GM18873 (cell line): ENCODE measurements around the gene KIFBP.
"Not testable (repeated sequence)": the region's sequence is repeated elsewhere in the genome, so short reads cannot be mapped to it uniquely, and the experiment has no call there.

Source experiments
- ATAC-seq: cut with Tn5 transposase; IDR thresholded peaks from one replicate; pipeline ENCODE4 v1.9.1; 2021; ENCODE audit warnings: mild to moderate bottlenecking, moderate library complexity, moderate number of reproducible peaks; ENCODE audit not compliant: unreplicated experiment, low FRiP score

KIFBP gene

GRCh38 chr10:68997211-68997610, 8.6 kb downstream of the KIFBP start:
- ATAC-seq = no peak

- no peak for ATAC-seq
These were observed 16.2 kb downstream of the KIFBP start for GRCh38 chr10:69004821-69005220.

GRCh38 chr10:69005704-69006485, 17.3 kb downstream of the KIFBP start:
- ATAC-seq = no peak

GRCh38 chr10:69007260-69007659, 18.7 kb downstream of the KIFBP start:
- no peak for ATAC-seq

- ATAC-seq = no peak
These were observed 20.8 kb downstream of the KIFBP start for GRCh38 chr10:69009360-69009759.

- no peak for ATAC-seq
These were observed 21.6 kb downstream of the KIFBP start for GRCh38 chr10:69010151-69010640.

DNA sequence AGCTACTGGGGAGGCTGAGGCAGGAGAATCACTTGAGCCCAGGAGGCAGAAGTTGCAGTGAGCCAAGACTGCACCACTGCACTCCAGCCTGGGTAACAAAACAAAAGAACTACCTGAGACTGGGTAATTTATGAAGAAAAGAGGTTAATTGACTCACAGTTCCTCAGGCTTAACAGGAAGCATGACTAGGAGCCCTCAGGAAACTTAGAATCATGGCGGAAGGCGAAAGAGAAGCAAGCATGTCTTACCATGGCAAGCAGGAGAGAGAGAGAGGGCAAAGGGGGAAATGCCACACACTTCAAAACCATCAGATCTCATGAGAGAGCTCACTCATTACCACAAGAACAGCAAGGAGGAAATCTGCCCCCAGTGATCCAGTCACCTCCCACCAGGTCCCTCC, 24.2 kb downstream of the KIFBP start:
- ATAC-seq = not testable (repeated sequence)

GRCh38 chr10:69014171-69014570, 25.6 kb downstream of the KIFBP start:
- no peak for ATAC-seq

GRCh38 chr10:69018613-69019012, 30.0 kb downstream of the KIFBP start:
- no peak for ATAC-seq

- ATAC-seq = no peak
These were observed 34.0 kb downstream of the KIFBP start for GRCh38 chr10:69022611-69023010.

DNA sequence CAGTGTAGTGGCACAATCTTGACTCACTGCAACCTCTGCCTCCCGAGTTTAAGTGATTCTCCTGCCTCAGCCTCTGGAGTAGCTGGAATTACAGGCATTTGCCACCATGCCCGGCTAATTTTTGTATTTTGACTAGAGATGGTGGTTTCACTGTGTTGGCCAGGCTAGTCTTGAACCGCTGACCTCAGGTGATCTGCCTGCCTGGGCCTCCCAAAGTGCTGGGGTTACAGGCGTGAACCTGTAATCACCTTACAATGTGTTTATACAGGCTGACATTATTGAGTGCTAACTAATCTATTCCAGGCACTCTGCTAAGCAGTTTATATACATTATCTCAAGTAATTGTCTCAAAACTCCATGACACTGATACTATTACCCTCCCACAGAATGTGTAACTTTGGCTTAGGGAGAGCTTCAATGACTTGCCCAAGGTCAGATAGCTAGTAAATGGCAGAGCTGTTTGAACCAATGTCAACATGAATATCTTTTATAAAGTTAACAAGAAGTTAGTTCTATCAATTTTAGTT, 36.8 kb downstream of the KIFBP start:
- ATAC-seq = no peak

DNA sequence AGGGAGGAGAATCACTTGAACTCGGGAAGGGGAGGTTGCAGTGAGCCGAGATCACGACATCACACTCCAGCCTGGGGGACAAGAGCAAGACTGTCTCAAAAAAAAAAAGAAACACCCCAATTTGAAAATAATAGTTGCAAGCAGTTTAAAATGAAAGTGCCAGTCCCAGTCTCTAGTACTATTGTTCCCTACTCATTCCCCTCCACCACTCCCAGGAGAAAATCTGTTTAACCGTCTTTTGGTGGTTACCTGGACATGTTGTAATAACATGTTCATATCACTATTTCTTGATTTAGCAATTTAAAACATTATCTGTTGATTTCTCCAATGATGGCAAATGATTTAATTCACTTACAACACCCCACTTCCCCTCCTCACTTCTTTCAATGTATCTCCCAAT, 44.7 kb downstream of the KIFBP start:
- ATAC-seq = no peak

DNA sequence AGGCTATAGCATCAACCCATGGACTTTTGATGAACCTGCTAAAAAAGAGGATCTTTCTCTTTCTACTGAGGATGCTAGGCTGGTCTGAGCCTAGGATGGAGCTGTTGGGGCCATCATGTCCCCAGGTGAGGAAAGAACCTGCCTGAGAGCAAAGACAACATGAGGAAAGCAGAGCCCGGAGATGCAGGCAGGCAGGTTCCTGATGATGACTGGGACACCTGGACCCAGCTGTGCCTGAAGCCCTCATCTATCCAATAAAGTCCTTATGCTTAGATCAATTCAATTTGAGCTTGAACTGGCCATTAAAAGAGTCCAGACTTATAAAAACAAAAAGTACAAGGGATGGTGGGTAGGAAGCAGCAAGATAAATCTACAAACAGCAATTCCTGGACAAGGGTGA, 48.9 kb downstream of the KIFBP start:
- ATAC-seq = no peak

- not testable (repeated sequence) for ATAC-seq
These were observed 52.3 kb downstream of the KIFBP start for GRCh38 chr10:69040904-69041303.

- no peak for ATAC-seq
These were observed 53.8 kb downstream of the KIFBP start for GRCh38 chr10:69042417-69042816.

DNA sequence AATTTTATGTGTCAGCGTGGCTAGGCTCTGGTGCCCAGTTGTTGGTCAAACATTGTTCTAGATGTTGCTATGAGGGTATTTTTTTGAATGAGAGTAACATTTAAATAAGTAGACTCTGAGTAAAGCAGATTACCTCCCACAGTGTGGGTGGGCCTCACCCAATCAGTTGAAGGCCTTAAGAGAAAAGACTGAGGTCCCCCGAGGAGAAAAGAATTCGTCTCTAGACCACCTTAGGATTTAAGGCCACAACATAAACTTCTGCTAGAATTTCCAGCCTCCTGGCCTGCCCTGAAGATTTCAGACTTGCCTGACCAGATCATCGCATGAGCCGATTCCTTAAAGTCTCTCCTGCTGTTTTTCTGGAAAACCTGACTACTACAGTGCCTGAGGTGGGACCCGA, 54.2 kb downstream of the KIFBP start:
- no peak for ATAC-seq

DNA sequence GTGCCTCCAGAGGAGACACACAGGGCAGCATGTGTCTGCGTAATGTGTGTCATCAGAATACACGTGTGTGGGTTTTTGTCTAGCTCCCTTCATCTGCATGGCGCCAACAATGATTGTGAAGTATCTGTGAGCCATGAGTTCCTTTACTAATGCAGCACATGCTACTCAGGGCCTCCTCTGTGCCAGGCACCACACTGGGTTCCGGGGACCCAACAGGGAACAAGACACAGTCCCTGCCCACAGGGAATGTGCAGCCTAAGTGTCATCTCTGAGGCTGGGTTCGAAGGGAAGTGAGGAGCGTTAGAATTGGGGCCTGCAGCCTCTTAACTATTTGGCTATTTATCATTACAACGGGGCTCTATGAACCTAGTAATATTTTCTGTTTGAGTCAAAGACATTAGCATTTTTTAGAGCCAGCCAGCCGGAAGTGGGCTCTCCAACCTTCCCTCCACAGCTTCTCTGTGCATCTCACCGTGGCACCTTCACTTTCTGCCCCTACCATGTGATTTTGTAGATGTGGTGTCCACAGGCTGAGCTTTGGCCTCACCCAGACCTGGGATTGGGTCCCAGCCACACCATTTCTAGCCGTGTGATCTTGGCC, 55.4 kb downstream of the KIFBP start:
- ATAC-seq = peak; percentile 49

DNA sequence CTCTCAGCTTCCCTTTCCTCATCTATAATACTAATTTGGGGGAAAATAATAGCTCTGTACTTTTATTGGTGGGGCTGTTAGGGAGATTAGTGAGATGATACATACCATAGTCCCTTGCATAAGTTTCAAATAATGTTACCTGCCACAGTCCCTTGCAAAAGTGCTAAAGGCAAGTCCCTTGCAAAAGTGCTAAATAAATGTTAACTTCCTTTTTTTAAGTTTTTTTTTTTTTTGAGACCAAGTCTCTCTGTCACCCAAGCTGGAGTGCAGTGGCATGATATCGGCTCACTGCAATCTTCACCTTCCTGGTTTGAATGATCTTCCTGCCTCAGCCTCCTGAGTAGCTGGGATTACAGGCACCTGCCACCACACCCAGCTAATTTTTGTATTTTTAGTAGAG, 55.9 kb downstream of the KIFBP start:
- ATAC-seq = no peak

DNA sequence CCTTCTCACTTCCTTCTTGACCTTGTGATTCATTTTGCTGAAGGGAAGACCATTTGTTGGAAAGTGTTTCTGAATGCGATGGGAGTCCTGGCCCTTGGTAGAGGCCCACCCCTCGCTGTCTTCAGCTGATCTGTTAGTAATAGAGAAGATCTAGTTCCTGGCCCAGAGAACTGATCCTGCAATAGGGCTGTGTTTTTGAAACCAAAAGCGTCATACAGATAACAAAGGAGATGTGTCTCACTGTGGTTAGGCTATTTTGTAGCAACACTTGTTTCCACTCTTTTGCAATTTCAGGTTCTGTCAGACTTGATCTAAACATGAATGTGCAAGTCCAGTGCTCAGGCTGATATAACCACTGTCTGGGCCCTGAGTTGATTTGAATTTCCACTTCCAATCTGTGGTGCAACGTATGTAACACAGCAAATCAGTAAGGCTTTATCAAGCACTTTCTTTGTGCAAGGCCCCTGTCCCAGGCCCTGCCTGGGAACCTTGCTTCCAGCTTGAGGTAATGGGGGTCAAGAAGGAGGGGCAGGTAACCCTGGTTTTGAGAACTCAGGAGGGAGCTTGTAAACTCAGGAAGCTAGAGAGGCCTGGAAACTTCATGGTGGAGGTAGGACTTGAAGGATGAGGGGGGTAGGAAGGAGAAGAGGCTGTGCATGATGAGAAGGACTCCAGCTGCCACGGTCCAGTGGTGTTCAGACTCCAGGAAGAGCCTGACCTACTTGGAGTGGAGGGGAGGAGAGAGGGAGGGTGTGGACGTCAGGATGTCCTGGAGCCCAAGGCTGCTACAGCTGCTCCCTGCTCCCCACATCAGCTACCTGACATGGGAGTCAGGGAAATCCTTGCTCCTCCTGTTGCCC, 57.1 kb downstream of the KIFBP start:
- ATAC-seq = peak; percentile 51

GRCh38 chr10:69047111-69047832, 58.7 kb downstream of the KIFBP start:
- no peak for ATAC-seq
